Esophagus muscularis mucosa (tissue), 4 donors: ENCODE data around the gene IDH3A. TPM values are rescaled to one million over a fixed set of nuclear protein-coding genes. Genes with fewer than 3 reads are reported as not detected.

Experiments used
- DNase-seq: peaks from one replicate; pipeline ENCODE4 v3.0.0-alpha.2; 2017; ENCODE audit errors: extremely low spot score
- H3K27ac ChIP-seq, 4 donors: fragments of 200-600 bp; sonication (generic); replicated peaks in 1 of 4; 1 replicate in 3 of 4; 2 replicates in 1 of 4; pipeline ENCODE4 v1.5.1; 2016 to 2019; ENCODE audit warnings: mild to moderate bottlenecking in 1 of 4
- H3K27me3 ChIP-seq, 4 donors: fragments of 200-600 bp; sonication (generic); one replicate each; pipeline versions ENCODE4 v1.5.1 to v1.6.0; 2016 to 2019
- H3K36me3 ChIP-seq, 4 donors: fragments of 200-600 bp; sonication (generic); one replicate each; pipeline ENCODE4 v1.5.1; 2016 to 2019
- H3K4me1 ChIP-seq, 4 donors: fragments of 200-600 bp; sonication (generic); one replicate each; pipeline ENCODE4 v1.5.1; 2016 to 2019
- H3K4me3 ChIP-seq, 4 donors: fragments of 200-600 bp; sonication (generic); 1 replicate in 2 of 4; 2 replicates in 2 of 4; pipeline ENCODE4 v1.5.1; 2016 to 2019; ENCODE audit warnings: mild to moderate bottlenecking in 4 of 4, moderate library complexity in 1 of 4
- H3K9me3 ChIP-seq, 4 donors: fragments of 200-600 bp; sonication (generic); 1 replicate in 3 of 4; 2 replicates in 1 of 4; pipeline ENCODE4 v1.5.1; 2016 to 2019
- CTCF ChIP-seq, 3 experiments: fragments of 200-600 bp in 2 of 3; fragments of 450-650 bp in 1 of 3; sonication (generic) in 2 of 3; IDR thresholded peaks; one replicate each; pipeline ENCODE4 v1.5.1; 2017 to 2019; ENCODE audit warnings: antibody characterized with exemption in 3 of 3, mild to moderate bottlenecking in 2 of 3, moderate library complexity in 1 of 3
- EP300 ChIP-seq: sonication (generic); formaldehyde crosslinking; IDR thresholded peaks from one replicate; pipeline ENCODE4 v1.6.1; 2017; ENCODE audit warnings: antibody characterized with exemption
- POLR2A ChIP-seq: fragments of 450-650 bp; IDR thresholded peaks from one replicate; pipeline ENCODE4 v1.6.1; 2017; ENCODE audit warnings: antibody characterized with exemption, moderate library complexity, mild to moderate bottlenecking, low read depth
- POLR2AphosphoS5 ChIP-seq, 2 donors: sonication (generic); formaldehyde crosslinking; IDR thresholded peaks; one replicate each; pipeline ENCODE4 v1.6.1; 2017; ENCODE audit warnings: antibody characterized with exemption in 2 of 2
- WGBS: methylation state at CpG from one replicate; pipeline ENCODE4 v1.1.5; 2018; 5-methylcytosine and 5-hydroxymethylcytosine counted together
- intact Hi-C: fragments of 100-400 bp; cut with DNase I; formaldehyde crosslinking; loops from one replicate; pipeline ENCODE4 v1.15.1; 2023
- total RNA-seq, 4 donors: library from RNA; depleted of rRNA; stranded (reverse); fragments of >200 nt; gene quantifications; one replicate each; pipeline versions ENCODE4 v1.1.0 to v1.2.1, GENCODE V29; 2016

IDH3A gene
- 100 to 1,000 TPM in 1 of 4 donors, 10 to 100 TPM in 3; 59.4 to 122 (median 78.1) TPM for total RNA-seq

GRCh38 chr15:78149068-78149804, at the start of gene IDH3A:
Gene IDH3A (plus strand): TSS chr15:78149362. CDS start chr15:78149404, 42 bp downstream.
- H3K4me3 ChIP-seq: peak within 1 kb of the TSS; percentile 80 to 98 (median 92)
- H3K4me1 ChIP-seq: peaks cover 22 to 34% (median 27%) of the 10 kb centered on the region in 4 donors
- intact Hi-C loops: no loop called here

GRCh38 chr15:78100886-78101285, 48.3 kb upstream of the IDH3A start:
- no peaks in the 10 kb centered on the region for H3K9me3 ChIP-seq
- no peak for TF ChIP-seq EP300
- TF ChIP-seq POLR2A: no peak
- TF ChIP-seq POLR2AphosphoS5 (IDR thresholded peaks at IDR 0.05): no peak
- TF ChIP-seq CTCF (IDR thresholded peaks at IDR 0.05): no peak
- H3K4me3 ChIP-seq: no peak overlapping the region
- H3K36me3 ChIP-seq: no peaks in the 10 kb centered on the region
- H3K27ac ChIP-seq: no peak overlapping the region
- WGBS: no CpG with 5 or more reads among the region's 2 CpGs
- H3K4me1 ChIP-seq: no peaks in the 10 kb centered on the region
- no peak for DNase-seq
- H3K27me3 ChIP-seq: no peaks in the 10 kb centered on the region
- intact Hi-C loops: no loop called here

More at GRCh38 chr15:78149068-78149804, at the start of gene IDH3A:
- WGBS: 0% methylated on average over 6 of the region's 79 CpGs
- TF ChIP-seq POLR2A (peak; percentile 74), CTCF (IDR thresholded peaks at IDR 0.05) (no peak), POLR2AphosphoS5 (IDR thresholded peaks at IDR 0.05) (peak; percentile 86 to 94)
- Histone ChIP-seq H3K27ac (peak within 1 kb of the TSS; percentile 88 to 97 (median 93)), H3K36me3 (peaks cover 0 to 5% (median 0%) of the 10 kb centered on the region in 4 donors), H3K9me3 (no peaks in the 10 kb centered on the region), H3K27me3 (no peaks in the 10 kb centered on the region)
- peak; percentile 100 for DNase-seq

GRCh38 chr15:78101423-78102105, 47.6 kb upstream of the IDH3A start:
- H3K27ac ChIP-seq: no peak overlapping the region
- 93% methylated on average over 5 of the region's 5 CpGs for WGBS
- no peak overlapping the region for H3K4me3 ChIP-seq
- TF ChIP-seq POLR2A (no peak), POLR2AphosphoS5 (IDR thresholded peaks at IDR 0.05) (no peak), EP300 (no peak), CTCF (IDR thresholded peaks at IDR 0.05) (no peak)
- DNase-seq: no peak
- H3K4me1 ChIP-seq: no peaks in the 10 kb centered on the region
- H3K9me3 ChIP-seq: no peaks in the 10 kb centered on the region
- no peaks in the 10 kb centered on the region for H3K27me3 ChIP-seq
- H3K36me3 ChIP-seq: no peaks in the 10 kb centered on the region
- intact Hi-C loops: no loop called here

GRCh38 chr15:78102211-78102610, 47.0 kb upstream of the IDH3A start:
- intact Hi-C loops: no loop called here
- Histone ChIP-seq H3K27ac (no peak overlapping the region), H3K4me1 (no peaks in the 10 kb centered on the region), H3K27me3 (no peaks in the 10 kb centered on the region), H3K9me3 (no peaks in the 10 kb centered on the region), H3K36me3 (no peaks in the 10 kb centered on the region), H3K4me3 (no peak overlapping the region)
- TF ChIP-seq POLR2A: no peak
- TF ChIP-seq CTCF (IDR thresholded peaks at IDR 0.05): no peak
- TF ChIP-seq POLR2AphosphoS5 (IDR thresholded peaks at IDR 0.05): no peak
- no peak for TF ChIP-seq EP300
- no peak for DNase-seq
- 83% methylated on average over 1 of the region's 1 CpG for WGBS
